Activated CD4-positive, CD25-positive, alpha-beta regulatory T cell treated with anti-CD3 and anti-CD28 coated beads, Interleukin-2, amount 50 U/mL, for 16 hours (primary cell): ENCODE measurements around the gene TGFA.

Experiments used
- DNase-seq: peaks from one replicate; pipeline ENCODE4 v3.0.0-alpha.2; 2020; ENCODE audit warnings: low read depth, low spot score

The TGFA gene

DNA sequence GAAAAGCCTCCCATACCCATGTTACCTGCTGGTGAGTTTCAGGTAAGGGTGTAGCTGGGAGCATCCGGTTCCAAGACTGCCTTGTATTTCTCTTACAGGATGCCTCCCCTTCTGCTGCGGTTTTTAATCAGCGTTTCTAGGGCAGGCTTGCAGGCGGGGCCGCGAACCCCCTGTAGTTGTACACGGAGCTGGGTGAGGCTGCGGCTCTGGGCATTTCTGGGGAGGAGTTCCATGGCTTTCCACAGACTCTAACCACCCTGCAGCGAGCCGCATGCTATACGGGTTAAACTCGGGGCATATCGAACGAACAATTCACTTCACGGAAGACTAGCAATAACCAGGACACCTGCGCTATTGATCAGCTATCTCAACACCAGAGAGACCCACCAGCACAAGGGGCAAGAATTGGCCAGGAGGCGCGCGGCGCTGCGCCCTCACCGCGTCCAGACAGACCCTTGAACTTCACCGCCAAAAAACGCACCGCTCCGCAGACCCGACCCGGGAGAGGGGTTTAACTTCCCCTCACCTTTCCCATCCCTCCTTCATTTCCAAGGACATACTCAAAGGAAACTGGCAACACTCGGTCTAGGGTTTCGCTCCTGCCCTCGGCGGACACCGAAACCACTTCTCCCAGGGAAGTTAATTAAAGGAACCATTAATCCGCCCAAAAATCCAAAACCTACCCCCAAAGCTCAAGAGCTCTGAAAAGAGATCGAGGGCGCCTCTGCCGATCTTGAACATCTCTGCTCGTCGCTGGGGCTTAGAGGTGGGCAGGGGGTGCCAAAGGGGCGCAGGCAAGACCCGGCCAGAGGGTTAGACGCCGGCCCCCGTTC is 909 bp downstream of the TGFA start:
- DNase-seq: no peak

DNA sequence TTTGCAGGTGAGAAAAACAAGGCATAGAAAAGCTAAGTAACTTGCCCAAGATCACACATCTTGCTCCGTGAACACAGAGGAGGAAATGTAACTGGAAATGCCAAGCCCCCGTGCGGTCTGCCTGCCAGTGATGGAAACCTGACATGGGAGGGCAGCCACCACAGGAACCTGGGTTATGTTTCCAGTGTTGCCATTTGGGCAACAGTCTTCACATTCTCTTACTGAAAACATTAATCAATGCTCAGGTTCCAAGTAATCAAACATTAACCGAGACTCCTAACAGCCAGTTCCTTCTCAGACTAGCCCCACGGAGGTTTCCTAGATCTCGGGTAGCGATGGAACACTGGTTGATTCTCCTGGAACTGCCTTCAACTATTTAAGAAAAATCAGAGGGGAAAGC is 2.5 kb downstream of the TGFA start:
- DNase-seq: no peak

DNA sequence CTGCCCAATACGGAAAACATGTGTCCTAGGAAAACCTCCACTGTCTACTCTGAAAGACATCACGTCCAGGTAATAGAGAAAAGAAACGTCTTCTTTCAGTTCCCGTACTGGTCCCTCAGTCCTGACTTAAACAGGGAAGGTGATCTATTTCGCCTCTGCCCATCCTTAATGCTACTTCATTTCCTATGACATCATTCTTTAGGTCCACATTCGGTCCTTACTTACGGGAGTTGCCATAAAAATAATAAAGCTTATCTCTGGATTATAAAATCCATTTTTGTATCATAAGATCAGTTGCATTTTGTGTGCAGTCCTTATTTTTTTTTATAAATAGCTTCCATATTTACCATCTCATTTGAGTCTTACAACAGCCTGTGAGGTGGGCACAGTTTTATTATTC is 3.7 kb downstream of the TGFA start:
- no peak for DNase-seq

DNA sequence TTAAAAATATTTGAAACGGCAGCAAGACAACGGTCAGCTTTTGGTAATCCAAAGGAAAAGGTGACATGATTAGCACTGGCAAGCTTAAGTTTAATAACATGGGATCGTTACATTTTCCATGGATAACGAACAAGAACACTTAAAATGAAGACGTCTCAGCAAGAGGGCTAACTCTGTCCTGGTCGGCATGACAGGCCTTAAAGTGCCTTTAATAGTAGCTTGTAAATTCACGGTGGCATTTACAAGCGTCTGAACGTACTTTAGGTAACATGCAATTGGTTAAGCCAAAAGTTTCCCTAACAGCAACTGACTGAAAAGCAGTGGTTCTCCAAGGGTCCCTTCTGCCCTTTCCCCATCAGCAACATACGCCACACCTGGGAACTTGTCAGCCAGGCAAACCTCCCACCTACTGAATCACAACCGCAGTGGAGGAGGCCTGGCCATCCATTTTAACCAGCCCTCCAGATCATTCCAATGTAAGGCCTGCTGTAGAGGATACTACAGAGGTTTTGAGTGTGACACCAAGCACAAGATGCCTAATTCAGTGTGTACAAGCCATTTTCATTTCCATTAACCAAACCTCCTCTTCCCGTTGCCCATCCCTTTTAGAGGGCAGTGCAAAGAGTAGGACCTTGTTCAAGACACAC is 4.4 kb downstream of the TGFA start:
- DNase-seq: no peak

DNA sequence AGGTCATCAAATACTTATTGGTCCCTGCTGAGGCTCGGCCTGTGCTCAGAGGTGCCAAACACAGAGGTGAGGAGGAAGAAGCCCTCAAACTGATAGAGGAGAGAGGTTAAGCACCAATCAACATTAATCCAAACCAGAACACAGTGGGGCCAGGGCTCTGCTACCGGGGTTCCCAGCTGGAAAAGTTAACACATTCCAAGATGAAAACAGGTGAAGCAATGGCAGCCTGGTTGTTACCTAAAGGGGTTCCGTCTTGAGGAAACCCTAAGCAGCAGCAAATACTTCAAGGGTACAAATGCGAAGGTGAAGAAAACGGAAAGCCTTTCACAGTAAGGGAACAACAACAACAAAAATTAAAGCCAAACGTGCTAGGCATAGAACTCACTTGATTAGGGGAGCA is 5.4 kb downstream of the TGFA start:
- no peak for DNase-seq

DNA sequence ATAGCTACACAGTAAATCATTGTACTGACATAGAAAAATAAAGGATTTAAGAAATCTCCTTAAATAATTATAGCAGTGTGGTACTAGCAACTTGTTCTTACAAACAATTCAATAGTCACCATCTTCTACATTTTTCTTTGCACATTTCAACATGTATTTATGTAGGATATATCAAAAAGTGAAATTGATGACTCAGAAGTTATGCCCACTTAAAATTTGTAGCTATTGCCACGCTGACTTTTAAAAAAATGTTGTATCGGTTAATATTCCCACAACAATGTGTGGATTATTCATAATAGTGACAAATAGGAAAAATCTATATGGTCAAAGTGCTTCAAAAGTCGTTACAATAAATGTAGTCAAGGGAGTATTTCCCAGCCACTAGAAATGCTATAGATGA is 6.7 kb downstream of the TGFA start:
- DNase-seq: no peak

DNA sequence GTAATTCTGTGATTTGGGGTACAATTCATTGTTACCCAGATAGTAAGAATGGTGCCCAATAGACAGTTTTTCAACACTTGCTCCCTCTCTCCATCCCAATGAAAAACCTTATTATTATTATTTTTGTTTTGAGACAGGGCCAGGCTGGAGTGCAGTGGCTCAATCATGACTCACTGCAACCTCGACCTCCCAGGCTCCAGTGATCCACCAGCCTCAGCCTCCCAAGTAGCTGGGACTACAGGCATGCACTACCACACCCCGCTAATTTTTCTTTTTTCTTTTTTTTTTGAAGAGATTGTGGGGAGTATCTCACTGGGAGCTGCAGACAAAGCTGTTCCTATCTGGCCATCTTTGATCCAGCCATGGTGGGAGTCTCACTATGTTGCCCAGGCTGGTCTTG is 7.2 kb downstream of the TGFA start:
- no peak for DNase-seq

DNA sequence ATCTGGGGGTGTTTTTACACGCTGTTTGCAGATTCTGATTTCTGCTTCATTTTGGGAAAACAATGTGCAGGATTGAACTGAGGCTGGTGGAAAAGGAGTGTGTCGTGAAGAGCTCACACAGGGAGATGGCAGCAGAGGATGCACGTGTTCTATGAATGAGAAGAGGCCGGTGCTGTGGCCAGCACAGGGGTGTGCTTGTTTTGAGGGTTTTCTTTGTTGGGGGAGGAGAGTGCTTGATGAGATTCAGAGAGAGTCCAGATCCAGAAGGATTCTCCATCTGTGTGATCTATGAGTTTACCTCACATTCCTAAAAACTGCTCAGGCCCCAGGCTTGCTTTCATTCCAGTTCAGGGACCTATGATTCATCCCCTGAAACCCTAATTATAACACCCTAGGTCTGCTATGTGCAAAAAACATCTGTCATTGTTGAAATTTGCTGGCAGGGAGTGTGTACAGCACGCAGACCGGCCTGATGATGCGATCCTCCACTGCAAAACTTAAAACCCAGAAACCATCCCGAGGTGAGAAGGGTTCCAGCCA is 12.1 kb downstream of the TGFA start:
- no peak for DNase-seq

DNA sequence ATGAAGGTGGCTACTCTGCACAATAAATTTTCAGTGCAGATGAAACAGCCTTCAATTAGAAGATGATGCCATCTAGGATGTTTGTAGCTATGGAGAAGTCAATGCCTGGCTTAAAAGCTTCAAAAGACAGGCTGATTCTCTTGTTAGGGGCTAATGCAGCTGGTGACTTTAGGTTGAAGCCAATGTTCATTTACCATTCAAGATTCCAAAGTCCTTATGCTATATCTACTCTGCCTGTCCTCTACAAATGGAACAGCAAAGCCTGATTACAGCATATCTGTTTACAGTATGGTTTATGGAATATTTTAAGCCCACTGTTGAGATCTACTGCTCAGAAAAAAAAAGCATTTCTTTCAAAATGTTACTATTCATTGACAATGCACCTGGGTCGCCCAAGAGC is 15.8 kb downstream of the TGFA start:
- no peak for DNase-seq

DNA sequence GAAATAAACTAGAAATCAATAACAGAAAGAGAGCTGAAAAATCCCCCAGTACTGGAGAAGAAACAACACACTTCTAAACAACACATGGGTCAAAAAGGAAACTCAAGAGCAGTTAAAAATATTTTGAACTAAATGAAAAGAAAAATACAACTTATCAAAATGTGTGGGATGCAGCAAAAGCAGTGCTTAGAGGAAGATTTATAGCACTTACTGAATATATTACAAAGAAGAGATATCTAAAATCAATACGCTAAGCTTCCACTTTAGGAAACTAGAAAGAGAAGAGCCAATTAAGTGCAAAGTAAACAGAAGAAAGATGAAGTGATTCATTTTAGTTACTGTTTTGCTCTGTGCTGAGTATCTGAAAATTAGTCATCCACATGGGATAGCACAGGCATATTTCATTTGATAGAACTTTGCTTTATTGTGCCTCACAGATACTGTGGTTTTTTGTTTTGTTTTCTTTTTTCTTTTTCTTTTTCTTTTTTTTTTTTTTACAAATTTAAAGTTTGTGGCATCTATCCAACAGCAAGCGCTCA is 17.0 kb downstream of the TGFA start:
- DNase-seq: no peak

DNA sequence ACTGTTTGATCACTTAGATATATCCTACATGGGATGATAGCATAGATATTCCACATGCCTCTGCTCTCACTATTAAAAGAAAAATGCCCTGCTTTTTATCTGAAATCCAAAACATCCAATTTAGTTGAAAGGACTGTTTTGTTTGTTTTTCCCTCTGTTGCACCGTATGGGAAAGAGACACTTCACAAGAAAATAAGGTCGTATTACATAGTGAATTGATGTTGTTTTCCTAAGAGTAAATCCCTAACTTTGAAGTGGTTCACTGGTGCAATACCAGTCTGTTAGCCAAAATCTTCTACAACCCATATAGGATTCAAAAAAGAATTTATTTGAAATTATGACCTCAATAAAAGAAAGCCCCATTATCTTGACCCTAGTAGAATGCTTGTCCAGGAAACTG is 18.1 kb downstream of the TGFA start:
- no peak for DNase-seq

DNA sequence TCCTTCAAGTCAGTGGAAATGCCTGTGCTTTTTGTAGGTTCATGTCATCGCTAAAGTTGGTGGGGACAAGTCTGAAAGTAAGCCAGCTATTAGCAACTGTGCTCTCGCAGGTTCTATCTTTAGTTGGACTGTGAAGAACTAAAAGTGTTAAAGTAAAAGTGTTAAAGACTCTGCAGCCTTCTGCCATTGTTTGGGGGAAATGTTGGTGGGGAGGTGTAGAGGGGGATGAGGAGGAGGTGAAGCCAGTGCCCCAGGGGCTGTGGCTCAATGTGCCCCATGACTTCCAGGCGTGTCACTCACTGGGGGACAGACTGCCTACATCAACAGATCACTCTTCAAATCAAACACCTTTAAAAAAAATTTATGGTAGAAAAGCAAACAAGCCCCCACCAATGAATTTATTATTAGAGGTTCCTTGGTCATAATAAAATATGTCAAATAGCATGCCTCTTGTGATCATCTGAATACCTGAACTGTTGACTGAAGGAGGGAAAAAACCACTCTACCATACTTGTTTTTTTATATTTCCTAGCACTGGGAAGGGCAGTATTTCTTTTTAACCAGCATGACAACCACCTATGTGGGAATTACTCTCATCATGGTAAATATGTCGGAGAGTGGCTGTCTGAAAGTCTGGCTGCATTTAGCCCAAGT is 19.3 kb downstream of the TGFA start:
- no peak for DNase-seq

DNA sequence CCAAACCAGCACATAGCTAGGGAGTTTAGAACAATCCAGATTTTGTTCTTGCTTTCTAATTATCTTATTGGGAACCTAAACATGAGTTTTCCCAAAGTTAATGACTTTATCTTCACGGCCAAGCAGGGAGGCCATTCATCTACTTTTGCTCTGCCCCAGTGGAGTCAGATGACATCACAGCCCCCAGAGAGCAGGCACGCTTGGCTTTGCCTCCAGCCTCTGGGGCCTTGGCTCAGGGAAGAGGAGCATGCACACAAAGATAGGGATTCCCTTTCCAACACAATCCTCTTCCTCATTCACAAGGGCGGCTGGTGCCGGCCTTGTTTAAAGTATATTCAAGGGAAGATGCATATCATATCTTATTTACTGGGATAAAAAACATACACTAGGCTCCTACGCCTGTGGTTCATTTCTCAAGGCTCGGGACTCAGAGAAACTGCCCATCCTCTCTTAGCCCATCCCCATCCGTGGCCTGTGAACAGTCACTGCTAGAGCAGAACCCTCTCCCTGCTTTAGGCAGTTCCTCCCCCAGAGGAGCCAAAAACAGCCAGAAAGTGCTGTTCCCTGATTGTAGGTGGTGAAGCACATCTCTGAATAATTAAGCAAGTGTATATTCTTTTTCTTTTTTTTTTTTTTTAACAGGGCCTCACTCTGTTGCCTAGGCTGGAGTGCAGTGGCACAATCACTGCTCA is 21.2 kb downstream of the TGFA start:
- no peak for DNase-seq

DNA sequence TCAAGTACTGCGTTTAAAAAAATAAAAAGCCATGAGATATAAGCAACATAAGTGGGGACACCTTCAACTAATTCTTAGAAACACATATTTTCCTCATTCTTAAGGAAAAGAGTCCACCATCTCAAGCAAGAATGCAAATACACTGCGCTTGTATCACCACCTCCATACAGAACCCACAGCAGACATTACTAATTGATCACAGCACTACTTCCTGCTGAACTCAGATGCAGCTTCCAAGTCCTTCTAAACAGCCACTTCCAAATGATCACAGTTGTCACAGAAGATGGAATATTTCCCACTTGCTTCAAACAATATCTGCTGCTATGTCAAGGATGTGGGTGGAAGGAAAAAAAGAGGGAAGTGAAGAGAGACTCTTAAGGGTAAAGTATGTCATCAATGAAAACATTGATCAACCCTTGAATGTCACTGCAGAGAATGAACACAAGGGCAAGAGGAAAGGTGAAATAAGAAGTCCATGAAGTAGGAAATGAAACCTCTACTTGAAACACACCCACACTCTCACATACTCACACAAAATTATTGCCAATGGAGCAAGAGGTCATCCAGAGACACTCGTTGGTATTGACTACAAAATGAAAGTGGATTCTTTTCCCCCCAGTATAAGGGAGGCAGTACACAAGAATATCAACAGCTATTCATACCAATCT is 22.1 kb downstream of the TGFA start:
- no peak for DNase-seq

DNA sequence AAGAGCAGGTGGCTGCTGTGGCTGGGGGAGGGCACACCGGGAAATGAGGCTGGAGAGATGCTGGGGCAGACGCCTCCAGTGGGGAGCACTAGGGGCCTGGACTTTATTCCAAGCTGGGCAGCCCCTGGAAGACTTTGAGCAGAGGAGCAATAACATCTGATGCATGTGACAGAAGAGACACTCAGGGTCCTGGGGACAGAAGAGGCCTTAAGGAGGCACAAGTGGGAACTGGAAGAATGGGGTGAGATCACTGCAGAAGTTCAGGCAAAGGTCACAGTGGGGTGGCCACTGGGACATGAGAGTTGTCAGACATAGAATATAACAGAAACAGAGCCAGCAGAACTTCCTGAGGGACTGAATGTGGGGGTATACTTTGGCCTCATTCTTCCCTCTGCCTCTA is 24.0 kb downstream of the TGFA start:
- no peak for DNase-seq

DNA sequence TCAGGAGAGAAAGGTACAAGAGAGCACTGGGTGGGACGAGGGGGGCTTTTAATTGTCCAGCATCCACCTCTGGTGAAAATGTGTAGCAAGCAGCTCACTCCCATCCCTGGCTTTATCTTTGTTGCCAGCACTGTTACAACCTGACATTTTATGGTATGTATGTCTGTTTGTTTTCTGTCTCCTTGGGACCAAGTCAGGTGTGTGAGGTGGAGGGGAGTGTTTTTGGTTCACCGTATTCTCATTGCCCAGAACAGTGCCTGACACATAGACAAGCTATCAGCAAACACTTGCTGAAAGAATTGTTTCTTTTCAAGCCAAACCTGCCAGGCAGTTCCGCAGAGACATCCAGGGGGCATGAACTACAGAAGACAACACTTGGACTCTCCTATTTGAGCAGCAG is 24.7 kb downstream of the TGFA start:
- no peak for DNase-seq

DNA sequence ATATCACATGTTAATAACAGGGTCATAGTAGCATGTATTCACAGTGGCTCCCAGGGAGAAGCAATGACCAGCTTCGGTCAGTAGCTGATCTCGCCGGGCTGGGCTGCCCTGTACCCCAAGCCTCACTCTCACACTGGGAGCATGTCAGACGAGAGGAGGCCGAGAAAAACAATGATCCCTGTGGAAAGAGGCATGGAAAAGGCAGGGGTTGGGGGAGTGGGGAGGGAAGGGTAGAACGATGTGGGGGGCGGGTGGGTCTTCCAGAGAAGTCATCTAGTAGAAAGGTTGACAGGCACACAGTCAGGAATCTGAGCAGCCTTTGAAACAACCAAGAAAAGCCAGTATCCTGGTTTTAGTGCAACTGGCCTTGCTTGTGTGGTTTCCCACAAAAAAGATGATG is 25.4 kb downstream of the TGFA start:
- no peak for DNase-seq

DNA sequence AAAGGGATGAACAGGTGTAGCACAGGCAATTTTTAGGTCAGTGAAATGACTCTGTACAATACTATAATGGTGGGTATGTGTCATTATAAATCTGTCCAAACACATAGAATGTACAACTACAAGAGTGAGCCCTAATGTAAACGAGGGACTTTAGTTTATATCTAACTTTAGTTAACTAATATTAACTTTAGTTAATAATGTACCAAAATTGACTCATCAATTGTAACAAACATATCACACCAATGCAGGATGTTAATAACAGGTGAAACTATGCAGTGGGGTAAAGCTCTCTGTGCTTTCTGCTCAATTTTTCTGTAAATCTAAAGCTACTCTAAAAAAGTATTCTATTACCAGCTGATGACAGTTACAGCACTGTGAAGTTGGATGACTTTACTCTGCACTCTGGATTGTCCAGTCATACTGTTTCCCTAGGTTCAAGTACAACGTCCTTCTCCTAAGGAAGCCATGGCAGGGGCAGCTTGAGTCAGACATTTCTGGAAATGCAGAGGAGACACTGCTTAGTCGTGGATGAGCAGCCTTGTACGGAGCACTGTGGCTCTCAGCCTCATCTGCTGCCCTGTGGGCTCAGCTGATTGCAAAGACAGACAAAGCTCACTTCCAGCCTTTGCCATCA is 26.1 kb downstream of the TGFA start:
- DNase-seq: no peak

DNA sequence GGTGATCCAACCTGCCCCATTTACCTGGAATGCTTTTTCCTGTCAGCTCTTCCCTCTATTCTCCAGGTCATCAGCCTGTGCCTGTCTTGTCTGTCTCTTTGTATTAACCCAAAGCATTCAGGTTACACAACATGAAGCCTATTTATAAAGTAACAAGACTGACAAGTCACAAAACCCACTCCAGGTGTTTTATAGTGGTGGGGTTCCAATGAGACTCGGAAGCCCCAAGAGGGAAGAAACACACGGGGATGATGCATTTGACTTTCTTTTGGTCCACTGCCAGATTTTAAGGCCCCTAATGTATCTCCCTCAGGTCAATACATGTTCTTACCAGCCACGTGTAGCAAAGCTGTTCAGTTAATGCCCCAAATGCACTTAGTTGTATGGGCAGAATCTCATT is 27.5 kb downstream of the TGFA start:
- no peak for DNase-seq

DNA sequence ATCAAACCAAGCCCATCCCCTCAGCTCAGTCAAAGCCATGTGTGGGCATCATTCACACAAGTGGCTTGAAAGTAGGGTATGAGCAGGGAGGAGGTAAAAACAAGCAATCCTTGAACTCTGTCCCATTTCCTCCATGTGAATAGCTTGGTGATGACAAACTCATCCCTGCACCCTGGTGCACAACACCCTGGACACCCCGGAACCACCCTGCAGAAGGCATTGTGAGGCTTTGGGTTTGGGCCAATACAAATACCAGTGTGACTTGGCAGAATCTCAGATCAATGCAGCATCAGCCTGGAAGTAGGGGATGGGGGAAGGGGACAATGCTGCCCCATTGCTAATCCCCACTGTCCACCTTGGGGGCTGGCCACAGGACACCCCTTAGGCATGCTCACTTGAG is 28.6 kb downstream of the TGFA start:
- DNase-seq: no peak
